Measurements from ENCODE around the gene ESRRG. TPM values are rescaled to one million over a fixed set of nuclear protein-coding genes. Genes with fewer than 3 reads are reported as not detected.

ESRRG gene
- total and polyA plus RNA-seq, 2 of the 8 experiments (the other 6 are each of a cell fraction or from before 2014, with no cell fraction given) = 0.59 to 1.4 TPM

GRCh38 chr1:216476341-216476740 lies 246.9 kb downstream of the ESRRG start:
- H2BK5ac ChIP-seq (ENCODE audit: low read depth, low read length) = no peak overlapping the region
- DNase-seq (ENCODE audit: low read depth in 1 of 2, low spot score in 2 of 2) (no peak), FAIRE-seq (no peak)
- no peak overlapping the region for H2AK5ac ChIP-seq (ENCODE audit: low read depth, low read length)
- no peak overlapping the region for H4K91ac ChIP-seq (replicated peaks; ENCODE audit: insufficient read length, low read length)
- no peak overlapping the region for H4K8ac ChIP-seq (ENCODE audit: extremely low read depth, insufficient read depth, low read length)
- POLR2A ChIA-PET (ENCODE audit: partially characterized antibody) = no interaction called here
- H3K18ac ChIP-seq (ENCODE audit: extremely low read depth, low read length) = no peak overlapping the region
- no peaks in the 10 kb centered on the region for H4K20me1 ChIP-seq (replicated peaks in 1 of 2; ENCODE audit: control insufficient read depth in 1 of 2, insufficient read depth in 2 of 2, low read length in 2 of 2)
- H3K4ac ChIP-seq (replicated peaks; ENCODE audit: insufficient read length, low read depth, low read length) = no peak overlapping the region
- H3K79me1 ChIP-seq (ENCODE audit: low read depth, low read length) = no peaks in the 10 kb centered on the region
- no peaks in the 10 kb centered on the region for H3K9me3 ChIP-seq (ENCODE audit: insufficient read depth in 2 of 2, low read depth in 1 of 2, low read length in 1 of 2)
- no peaks in the 10 kb centered on the region for H3K79me2 ChIP-seq (ENCODE audit: control insufficient read depth in 1 of 2, insufficient read depth in 2 of 2, low read length in 2 of 2)
- H3K23ac ChIP-seq (ENCODE audit: insufficient read length) = no peak overlapping the region
- H2BK15ac ChIP-seq (ENCODE audit: low read length) = no peak overlapping the region
- no peaks in the 10 kb centered on the region for H3K4me1 ChIP-seq (replicated peaks in 1 of 4; ENCODE audit: control insufficient read depth in 3 of 4, insufficient read depth in 4 of 4, low read length in 3 of 4)
- H2BK120ac ChIP-seq (replicated peaks; ENCODE audit: low read depth, low read length) = no peak overlapping the region
- no peaks in the 10 kb centered on the region for H3K36me3 ChIP-seq (ENCODE audit: control insufficient read depth in 2 of 4, insufficient read depth in 4 of 4, low read length in 3 of 4)
- no peaks in the 10 kb centered on the region for H3K27me3 ChIP-seq (replicated peaks in 1 of 4; ENCODE audit: control insufficient read depth in 3 of 4, extremely low read depth in 1 of 4, insufficient read depth in 3 of 4, low read length in 3 of 4)
- no peak overlapping the region for H3K14ac ChIP-seq (ENCODE audit: insufficient read length)
- no peak overlapping the region for H4K5ac ChIP-seq (ENCODE audit: insufficient read length, low read depth, low read length)
- no peak overlapping the region for H2AFZ ChIP-seq (ENCODE audit: low read length)
- H3K56ac ChIP-seq (replicated peaks; ENCODE audit: insufficient read length, low read depth, low read length) = no peak overlapping the region
- CTCF ChIA-PET (ENCODE audit: partially characterized antibody) = no interaction called here
- H3K27ac ChIP-seq (ENCODE audit: low read depth, low read length) = no peak overlapping the region
- no peaks in the 10 kb centered on the region for H3K23me2 ChIP-seq (ENCODE audit: low read depth, low read length)
- no peak overlapping the region for H2BK12ac ChIP-seq (ENCODE audit: low read depth, low read length)
- WGBS, 2 experiments (ENCODE audit: extremely low coverage in 1 of 2, insufficient coverage in 1 of 2, insufficient read length in 1 of 2, insufficient replicate concordance in 2 of 2, low coverage in 1 of 2, low lambda C conversion rate in 2 of 2, missing lambda C conversion rate in 1 of 2) = 78% methylated on average over 1 of the region's 1 CpG; no CpG with 5 or more reads in 1 of the 2 experiments
- H3K4me2 ChIP-seq (ENCODE audit: insufficient read depth in 1 of 2, low read depth in 2 of 2, low read length in 2 of 2) = no peak overlapping the region
- no peak overlapping the region for H3K4me3 ChIP-seq (ENCODE audit: extremely low read depth in 1 of 4, insufficient read depth in 2 of 4, low read depth in 3 of 4, low read length in 4 of 4)
- no peak overlapping the region for H2BK20ac ChIP-seq (ENCODE audit: low read length)
- H3K9ac ChIP-seq (replicated peaks in 1 of 4; ENCODE audit: extremely low read depth in 1 of 4, low read depth in 3 of 4, low read length in 3 of 4) = no peak overlapping the region
- TF ChIP-seq FOSL1 (IDR thresholded peaks at IDR 0.05; ENCODE audit: insufficient read depth, low read depth, low read length) = no peak
- no peak for TF ChIP-seq BACH1 (IDR thresholded peaks at IDR 0.05; ENCODE audit: low read length)
- no peak for TF ChIP-seq TCF12 (IDR thresholded peaks at IDR 0.05; ENCODE audit: low read depth, low read length)
- TF ChIP-seq BCL11A (IDR thresholded peaks at IDR 0.05; ENCODE audit: low read depth in 2 of 2, low read length in 2 of 2) = no peak
- no peak for TF ChIP-seq CBX8 (IDR thresholded peaks at IDR 0.05; ENCODE audit: borderline replicate concordance, low read depth, low read length)
- no peak for TF ChIP-seq SIN3A (conservative IDR thresholded peaks at IDR 0.05 in 1 of 2, IDR thresholded peaks at IDR 0.05 in 1 of 2; ENCODE audit: low read depth in 1 of 2, low read length in 2 of 2)
- no peak for TF ChIP-seq BRCA1 (IDR thresholded peaks at IDR 0.05; ENCODE audit: low read depth, low read length)
- no peak for TF ChIP-seq RFX5 (IDR thresholded peaks at IDR 0.05; ENCODE audit: borderline replicate concordance, low read depth, low read length)
- no peak for TF ChIP-seq HDAC6 (IDR thresholded peaks at IDR 0.05; ENCODE audit: low read depth, low read length)
- TF ChIP-seq KDM5A (IDR thresholded peaks at IDR 0.05; ENCODE audit: low read length) = no peak
- no peak for TF ChIP-seq CREB1 (IDR thresholded peaks at IDR 0.05)
- TF ChIP-seq TBP (IDR thresholded peaks at IDR 0.05; ENCODE audit: low read depth, low read length) = no peak
- TF ChIP-seq SRF (IDR thresholded peaks at IDR 0.05; ENCODE audit: low read depth, low read length) = no peak
- no peak for TF ChIP-seq PHF8 (conservative IDR thresholded peaks at IDR 0.05; ENCODE audit: low read depth, low read length)
- TF ChIP-seq SP1 (IDR thresholded peaks at IDR 0.05; ENCODE audit: low read depth, low read length) = no peak

All from H1 (cell line).